Measurements from ENCODE around the gene FAM227B.
"Not testable (repeated sequence)": the region's sequence is repeated elsewhere in the genome, so short reads cannot be mapped to it uniquely, and the experiment has no call there.

The FAM227B gene

DNA sequence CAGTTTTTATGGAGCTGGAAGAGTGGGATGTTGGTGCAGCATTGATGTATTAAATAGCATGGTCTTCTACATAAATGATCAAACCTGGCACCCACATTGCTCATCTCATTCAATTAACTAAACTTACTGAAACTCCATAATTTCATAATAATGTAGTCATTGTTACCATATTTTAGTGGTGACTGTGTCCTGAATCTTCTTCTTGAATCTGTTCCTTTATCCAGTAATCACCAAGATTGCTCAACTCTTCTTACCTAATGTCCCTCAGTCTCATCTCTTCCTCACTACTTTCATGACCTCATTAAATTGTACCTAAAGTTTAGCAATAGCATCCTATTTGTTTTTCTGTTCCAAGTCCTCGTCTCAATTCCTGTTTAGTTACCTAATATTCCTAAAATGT lies 127.8 kb downstream of the FAM227B start:
- no peak for DNase-seq

DNA sequence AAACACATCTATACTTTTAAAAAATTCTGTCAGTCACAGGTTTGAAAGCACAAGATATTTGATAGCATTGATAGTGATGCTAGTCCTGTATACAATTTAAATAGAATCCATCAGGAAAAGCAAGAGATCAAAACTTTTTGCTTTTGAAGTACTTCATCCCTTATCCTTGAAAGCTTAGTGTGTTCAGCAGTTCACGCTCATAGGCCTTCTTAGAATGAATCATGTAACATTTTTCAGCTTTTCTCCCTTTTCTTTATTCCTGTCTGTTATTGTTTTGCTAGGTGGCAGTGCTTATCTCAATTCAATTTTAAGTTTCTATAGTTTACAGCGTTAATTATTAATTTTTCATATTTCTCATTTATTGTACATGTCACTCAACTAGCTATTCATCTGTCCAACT lies 128.5 kb downstream of the FAM227B start:
- DNase-seq: no peak

DNA sequence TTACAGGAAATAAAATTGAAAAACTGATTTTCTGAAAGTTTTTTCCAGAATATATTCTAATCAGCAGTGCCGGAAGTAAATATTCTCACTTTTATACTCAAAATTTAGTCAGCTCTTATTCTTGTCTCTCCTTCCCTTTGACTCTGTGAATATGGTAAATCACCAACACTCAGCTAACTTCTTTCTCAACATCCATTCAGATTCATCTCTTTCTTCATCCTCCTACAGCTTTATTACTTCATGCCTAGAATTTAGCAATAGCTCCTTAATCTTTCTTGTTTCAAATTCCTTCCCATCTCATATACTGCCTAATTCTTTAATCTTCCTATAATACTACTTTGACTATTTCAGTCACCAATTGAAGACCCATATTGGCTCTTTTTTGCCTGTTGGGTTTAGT lies 129.7 kb downstream of the FAM227B start:
- DNase-seq: no peak

DNA sequence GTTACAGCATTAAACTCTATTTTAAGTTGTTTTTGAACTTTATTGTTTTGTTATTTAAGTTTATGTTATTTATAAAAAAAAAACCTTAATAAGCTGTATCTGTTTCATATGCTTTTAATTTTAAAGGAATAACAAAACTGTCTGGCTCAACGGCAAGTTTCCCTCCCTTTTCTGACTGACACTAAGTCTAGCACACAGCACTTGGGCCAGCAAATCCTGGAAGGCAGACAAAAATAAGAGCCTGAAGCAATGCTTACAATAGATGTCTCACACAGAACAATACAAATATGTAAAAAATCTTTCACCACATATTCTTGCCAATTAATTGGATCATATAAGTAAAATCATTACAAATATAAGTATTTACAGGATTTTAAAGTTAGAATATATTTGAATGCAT lies 135.2 kb downstream of the FAM227B start:
- DNase-seq: not testable (repeated sequence)

DNA sequence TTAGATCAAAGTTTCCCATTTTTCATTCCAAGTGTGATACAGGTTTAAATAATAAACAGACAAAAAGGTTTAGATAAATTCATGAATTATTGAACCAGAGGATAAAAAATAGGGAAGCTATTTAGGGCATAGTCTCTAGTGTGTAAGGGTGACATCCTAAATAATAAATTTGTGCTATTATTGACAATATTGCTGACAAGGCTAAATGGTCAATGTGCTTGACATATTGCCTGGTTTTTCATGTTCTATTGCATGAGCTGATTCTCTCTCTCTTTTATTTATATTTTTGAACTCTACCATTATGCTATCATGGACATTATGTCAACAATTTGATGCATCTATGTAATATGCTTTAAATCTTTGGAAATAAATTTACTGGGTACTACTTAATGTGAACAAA lies 141.6 kb downstream of the FAM227B start:
- not testable (repeated sequence) for DNase-seq

DNA sequence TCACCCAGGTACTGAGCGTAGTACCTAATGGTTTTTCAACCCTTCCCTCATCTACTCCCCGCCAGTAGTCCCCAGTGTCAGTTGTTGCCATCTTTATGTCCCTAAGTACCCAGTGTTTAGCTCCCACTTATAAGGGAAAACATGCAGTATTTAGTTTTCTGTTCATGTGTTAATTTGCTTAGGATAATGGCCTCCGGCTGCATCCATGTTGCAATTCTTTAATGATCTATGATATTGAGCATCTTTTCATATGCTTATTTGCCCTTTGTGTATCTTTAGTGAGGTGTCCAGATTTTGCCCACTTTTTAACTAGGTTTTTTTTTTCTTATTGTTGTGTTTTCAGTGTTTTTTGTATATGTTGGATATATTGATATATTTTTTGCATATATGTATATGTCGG lies 142.6 kb downstream of the FAM227B start:
- not testable (repeated sequence) for DNase-seq

DNA sequence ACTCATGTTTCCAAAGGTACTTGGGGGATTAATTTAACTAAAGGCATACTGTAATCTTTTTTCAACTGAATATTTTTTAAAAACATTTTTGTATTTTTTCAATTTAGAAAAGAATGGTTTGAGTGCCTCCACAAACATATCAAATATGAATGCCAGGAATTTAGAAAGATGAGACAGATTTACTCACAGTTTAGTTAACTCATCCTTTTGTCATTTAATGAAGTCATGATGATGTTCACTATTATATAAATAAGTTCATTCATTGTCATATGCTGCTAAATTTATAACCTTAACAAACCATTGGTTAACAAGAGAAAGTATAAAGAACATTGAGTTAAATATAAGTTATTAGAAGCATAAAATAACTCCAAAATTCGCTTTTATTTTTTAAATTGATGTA lies 147.6 kb downstream of the FAM227B start:
- DNase-seq: no peak

DNA sequence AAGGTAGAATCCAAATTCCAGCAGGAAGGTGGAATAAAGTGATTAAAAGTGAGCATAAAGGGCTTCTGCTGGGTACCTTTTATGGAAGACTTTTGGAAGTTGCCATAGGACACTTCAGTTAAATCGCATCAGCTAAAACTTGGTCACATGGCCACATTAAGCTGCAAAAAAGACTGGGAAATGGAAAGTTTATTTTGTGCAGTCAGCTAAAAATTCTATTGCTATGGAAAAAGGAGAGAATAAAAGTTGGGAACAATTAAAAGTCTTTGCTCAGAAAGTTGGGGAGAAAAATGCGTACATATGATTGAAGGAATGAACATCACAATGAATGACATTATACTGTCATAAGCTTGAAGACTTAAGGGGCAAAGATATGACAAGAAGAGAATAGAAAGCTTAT lies 148.3 kb downstream of the FAM227B start:
- DNase-seq: no peak

DNA sequence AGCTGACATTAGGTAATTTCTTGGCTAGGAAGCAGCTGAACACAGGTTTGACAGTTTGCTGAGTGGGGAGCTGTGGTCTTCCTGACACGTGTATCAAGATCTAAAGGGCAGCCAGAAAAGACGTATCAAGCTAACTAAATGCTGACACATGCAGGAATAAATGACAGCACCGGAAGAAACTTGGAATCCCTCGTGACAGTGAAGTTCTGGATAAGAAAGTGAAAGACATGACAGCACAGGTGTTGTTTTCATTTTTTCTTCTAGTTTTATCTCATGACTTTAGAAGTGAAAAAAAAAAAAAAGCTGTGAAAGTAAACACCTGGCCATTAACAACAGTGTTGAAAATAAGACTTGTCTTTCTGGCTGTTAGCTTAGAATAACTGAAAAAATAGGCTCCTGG lies 148.9 kb downstream of the FAM227B start:
- DNase-seq: peak; percentile 40

DNA sequence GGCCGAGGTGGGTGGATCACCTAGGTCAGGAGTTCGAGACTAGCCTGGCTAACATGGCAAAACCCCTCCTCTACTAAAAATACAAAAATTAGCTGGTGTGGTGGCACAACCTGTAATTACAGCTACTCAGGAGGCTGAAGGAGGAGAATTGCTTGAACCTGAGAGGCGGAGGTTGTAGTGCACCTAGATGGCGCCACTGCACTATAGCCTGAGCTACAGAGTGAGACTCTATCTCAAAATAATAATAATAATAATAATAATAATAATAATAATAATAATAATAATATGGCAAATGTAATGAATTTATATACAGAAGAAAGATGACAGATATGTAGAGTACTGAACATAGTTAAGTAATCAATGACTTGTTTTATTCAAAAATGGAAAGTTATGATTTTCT lies 149.4 kb downstream of the FAM227B start:
- DNase-seq: peak; percentile 22

DNA sequence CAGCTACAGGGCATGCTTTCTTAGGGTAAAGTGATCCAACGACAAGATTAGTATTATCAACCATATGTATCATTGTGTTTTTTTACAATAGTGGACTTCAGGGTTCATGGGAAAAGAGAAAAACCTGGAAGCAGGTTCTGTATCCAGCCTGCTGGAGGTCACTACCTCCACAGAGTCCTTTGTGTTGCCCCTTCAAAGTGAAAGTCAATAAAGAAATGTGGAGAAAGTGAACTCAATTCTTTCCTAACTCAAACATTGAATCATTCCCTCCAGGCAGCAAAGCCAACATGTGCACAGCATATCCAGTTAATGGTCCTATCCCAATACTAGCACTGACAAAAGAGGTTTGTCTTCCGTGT lies 152.2 kb downstream of the FAM227B start:
- no peak for DNase-seq

DNA sequence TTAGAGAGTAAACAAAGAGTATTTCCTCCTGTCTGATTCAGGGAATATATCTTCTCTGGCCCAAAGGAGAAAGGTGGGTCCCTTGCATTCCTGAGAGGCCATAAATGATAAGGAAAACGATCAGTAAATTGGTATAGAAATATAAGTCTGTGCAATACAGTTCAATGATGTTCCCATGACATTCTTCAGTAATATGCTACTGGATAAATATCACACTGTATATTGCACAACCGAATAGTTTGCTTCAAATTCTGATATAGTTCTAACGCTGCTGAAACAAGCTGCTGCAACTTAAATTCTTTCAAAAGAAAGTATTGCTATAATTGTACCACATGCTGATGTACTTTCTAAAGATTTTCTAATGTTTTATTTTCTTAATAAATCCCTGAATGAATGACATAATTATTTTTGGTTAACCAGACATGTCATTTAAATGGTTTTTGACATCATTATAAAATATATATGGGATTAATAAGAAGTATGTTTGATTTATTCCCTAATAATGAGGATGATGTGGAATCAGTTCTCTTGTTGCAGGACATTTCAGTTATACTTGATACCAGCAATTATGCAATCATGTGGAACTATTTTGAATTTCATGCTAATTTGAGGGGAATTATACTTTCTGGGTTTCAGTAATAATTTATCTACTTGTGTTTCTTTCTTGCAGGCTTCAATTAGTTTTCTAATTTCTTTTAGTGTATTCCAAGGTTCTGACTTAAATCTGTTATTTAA lies 152.7 kb downstream of the FAM227B start:
- no peak for DNase-seq

DNA sequence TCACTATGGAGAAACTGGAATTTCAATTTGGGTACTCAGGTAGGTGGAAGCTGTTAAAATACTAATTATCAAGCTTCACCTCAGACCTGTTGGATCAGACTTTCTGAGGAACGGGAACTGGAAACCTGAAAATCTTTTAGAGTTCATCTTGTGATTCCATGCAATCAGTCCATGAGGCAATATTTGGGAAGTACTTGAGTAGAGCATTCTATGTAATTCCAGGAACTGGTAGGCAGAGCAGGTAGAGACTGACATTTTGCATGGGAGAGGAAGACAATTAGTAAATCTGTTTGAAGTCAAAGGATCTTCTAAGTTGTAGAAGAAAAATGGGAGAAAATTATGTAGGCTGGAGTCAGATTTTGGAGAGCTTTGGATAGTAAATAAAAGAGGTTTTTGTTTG lies 154.5 kb downstream of the FAM227B start:
- DNase-seq: no peak

DNA sequence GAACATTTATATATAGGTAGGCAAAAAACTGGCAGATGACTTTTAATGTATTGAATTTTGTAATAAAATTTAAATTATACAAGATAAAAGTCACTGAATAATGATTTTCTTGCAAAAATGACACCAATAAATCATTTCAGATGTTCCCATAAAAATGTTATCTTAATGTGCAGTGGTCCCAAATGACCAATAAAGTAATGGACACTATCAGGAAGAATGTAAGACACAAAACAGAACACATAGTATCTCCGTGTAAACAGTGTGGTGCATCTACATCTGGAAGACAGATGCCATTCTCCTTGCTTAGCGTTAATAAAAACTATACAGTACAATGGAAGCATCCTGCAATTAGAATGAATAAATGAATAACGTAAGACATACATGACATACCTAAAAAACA lies 156.1 kb downstream of the FAM227B start:
- no peak for DNase-seq

DNA sequence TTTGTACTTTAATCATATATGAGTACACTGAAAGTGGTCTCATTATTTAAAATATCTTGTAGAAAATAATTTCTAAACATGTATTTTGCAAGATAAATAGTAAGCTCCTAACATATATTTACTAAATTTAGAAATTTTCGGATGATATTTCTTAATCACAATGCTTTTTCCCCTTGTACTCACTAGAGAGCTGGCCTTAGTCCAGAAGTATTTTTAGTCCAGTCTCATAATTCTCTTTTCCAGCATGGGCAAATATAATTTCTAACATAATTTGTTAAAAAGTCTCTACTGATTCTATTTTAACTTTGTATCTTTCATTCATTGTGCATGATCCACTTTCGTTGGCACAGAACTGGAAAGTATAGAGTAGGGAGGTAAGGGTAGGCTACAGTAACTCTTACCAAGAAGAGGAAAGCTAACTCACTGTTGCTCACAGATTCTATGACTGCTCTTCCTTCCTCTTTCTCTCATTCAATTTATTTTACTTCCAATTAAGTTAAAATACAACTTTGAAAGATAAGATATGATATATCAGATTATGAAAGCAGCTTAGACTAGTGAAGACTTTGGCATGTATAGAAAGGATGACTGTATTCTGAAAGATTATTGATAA lies 158.3 kb downstream of the FAM227B start:
- no peak for DNase-seq

DNA sequence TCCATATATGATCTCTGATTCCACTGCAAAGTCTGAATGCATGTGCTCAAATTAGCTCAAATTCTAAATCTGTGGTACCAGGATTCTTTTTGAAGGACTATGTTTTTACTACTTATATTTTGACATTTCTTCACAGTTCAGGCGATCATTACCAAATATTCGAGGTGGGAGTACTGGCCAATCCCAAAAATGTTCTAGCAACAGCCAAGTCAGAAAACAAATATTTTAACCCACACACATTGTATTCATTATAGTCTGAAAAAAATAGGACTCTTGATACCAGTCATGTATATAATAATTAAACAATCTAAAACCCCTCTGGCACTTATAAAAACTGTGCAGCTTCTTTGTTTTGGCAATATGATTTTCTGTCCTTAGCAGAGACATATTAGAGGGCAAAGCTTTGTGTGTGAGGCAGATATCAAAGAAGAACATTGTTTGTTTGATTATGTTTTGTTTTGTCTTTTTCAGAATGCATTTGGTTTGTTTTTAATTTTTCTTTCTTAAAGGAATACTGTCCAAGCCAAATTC lies 160.1 kb downstream of the FAM227B start:
- no peak for DNase-seq

DNA sequence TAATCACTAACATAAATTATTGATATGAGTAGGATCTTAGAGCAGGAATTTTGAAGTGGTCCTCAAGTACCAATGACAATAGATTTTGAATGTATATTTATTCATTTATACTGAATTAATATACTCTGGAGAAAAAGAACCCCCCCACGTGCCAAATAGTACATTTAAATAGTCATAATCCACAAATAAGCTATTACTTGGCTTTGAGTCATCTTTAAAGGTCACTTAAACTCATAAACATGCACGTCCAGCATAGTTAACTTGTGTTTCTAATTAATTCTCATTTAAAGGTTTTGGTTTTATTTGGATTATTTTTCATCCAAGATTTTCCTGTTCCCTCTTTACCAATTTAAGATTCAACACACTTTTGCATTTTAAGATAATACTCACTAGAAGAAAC lies 162.5 kb downstream of the FAM227B start:
- no peak for DNase-seq

DNA sequence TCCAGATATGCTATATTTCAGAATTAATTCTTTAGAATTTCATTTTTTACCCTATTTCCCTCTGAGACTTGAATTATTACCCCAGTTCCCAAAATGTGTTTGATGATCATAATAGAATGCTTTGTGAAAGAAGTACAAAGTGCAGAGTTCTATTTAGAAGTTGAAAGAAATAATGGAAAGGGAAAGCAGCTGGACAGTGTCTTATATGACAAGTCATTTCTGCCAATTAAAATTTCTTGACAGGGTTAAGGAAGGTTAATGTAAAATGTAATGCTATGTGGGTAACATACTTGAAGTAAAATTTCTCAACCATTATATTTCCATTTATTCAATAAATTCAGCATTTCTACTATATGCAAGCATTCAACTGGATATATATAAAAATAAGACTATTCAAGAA lies 164.5 kb downstream of the FAM227B start:
- DNase-seq: no peak

DNA sequence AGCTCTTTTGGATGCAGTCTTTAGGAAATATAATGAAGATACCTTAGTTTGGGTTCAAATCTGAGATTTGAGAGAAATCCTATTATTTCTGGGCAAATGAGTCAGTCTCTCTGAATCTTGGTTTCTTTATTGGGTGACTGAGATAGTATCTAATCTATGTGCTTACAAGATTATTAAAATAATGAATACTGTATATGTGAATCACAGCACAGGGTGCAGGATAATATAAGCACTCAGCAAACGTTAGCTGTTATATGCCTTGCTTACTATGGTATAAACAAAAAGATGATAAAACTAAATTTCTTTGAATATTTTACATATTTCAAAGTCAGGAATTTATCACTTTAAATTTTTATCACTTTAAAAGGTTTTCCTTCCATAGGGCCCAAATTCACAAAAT lies 168.0 kb downstream of the FAM227B start:
- no peak for DNase-seq

DNA sequence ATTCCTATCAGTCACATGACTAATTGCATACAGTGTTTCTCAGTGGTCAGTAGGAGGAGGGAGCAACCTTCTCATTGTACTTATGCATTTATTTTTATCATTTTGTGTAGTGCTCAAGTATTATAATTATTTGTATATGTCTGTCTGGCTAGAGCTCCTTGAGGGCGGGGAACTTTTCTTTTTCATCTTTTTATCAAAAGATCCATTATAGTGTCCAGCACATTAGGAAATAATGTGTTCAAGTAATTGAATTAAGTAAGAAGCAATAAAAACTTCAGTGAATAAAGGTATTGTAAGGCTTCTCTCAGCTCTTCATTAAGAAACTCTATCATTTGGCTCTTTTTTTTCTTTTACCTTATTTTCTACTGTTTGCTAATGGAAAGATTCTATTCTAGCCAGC lies 178.8 kb downstream of the FAM227B start:
- DNase-seq: no peak

DNA sequence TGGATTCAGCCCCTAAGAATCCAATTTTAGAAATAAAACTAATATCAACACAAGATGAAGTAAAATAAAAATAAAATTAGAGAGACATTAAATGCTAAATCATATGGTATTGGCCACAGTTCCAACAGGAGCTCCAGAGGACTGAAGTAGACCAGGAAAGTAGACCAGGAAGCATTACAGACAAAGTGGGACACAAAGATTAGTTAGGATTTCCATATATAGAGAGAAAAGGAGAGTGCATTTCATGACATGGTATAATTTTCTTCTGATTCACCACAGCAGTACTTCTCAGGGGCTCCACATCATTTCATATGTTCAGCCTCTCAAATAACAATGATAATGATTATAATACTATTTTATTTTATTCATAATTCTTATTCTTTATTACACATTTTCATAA lies 179.3 kb downstream of the FAM227B start:
- no peak for DNase-seq

DNA sequence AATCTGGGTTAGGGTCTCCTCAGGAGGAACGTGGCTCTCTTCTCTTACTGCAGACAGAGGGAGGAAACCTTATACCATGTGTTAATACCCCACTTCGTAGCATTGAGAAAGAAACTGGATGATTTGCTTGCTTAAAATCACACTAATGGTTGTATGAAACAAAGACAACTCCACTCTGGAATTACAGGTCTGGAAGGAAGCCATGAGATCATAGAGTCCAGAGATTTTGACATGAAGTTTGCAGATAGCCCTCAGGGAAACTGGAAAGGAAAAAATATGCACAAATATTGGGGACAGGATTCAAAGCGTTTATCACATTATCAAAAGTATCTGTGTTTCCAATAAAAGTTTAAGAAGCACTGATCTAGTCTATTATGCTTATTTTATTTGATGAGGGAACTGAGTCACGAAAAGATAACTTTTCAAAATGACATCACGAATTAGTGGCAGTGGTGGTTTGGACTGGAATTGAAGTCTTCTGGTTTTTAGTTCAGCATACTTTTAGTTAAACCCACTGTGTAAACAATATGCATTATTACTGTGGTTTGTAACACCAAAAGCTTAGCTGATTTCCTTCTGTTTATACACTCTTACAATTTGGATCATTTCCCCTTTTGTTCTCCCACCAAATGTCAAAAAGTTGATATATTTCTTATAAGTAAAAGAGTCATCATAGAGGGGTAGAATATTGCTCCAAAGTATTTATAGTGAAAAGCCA lies 180.8 kb downstream of the FAM227B start:
- no peak for DNase-seq

DNA sequence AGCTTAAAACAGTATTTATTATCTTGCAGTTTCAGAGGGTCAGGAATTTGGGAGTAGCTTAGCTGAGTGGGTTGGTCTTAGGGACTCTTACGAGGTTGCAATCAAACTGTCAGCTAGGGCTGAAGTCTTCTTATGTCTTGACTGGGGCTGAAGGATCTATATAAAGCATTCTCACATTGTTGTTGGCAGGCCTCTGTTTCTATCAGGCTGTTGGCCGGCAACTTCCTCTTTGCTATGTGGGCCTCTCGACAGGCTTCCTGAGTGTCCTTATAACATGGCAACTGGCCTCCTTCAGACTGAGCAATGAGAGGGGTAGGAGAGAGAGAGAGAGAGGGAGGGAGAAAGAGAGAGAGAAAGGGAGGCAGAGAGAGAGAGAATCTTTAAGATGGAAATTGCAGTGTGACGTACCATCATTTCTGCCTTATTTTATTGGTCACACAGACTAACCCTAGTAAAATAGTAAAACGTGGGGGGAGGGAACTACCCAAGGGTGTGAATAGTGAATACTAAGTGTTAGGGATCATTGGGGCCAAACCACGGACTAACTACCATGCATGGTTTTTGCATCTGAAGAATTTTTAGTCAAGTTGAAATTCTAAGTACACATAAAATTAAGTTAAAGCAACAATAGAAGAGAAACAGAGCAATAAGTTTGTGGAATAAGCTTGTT lies 181.5 kb downstream of the FAM227B start:
- DNase-seq: no peak

DNA sequence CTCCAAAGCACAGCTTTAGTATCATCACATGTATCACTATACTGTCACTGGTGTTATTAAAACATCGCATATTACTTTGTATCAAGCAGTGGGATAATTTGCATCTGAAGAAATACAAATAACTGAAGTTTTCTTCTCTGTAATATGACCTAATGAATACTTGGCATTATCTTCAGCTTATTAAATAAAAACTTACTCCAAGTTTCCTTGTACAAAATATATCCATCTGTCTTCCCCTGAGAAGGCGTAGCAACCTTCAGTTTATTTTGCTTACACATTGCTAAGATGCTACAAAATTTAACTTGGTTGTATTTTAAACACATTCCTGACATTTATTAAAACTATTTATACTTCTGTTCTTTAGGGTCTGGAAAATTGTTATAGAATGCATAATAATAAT lies 183.9 kb downstream of the FAM227B start:
- DNase-seq: no peak
